ENCODE data around the gene ABCB8. TPM values are rescaled to one million over a fixed set of nuclear protein-coding genes. Genes with fewer than 3 reads are reported as not detected.

The ABCB8 gene
- total and polyA plus RNA-seq, 9 donors: 6.1 to 45.2 (median 26.3) TPM

DNA sequence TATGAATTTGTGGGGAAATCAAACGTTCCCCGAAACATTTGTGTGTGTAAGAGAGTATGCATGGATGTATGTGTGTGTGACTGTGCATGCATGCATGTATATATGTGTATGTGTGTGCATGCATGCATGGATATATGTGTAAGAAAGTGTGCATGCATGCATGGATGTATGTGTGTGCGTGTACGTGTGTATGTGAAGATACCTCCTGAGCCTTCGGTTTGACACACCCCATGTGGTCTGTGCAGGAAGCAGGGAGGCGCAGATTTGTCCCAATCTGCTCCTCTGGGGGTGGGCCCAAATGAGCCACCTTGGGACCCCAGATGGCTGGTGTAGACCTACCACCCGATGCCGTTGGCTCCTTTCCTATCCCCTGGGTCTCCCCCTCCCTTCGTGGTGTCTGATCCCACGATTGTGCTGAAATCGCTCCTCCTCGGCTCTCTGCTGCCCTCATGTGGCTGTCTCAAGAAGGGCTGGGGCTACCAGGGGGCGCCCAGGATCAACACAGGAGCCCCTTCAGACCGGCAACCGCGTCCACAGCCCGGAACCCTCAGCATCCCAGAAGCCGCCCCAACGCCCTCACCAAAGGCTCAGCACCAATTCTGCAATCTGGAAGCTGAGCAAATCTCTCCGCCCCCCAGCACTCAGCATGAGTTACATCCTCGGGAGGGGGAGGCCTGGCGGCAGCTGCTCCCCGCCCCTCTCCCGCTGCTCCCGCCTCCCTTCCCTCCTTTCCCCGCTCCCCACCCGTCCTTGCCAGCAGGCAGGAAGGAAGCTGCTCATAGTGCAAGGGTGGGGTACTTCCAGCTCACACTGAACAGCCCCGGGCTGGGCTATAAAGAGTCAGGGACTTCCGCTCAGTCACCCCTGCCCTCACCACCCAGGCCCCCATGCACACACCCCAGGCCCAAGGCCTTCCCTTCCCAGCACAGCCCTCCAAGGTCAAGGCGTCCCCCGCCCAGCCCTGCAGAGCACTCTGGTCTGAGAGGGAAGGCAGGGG is 39.7 kb upstream of the ABCB8 start:
- no peak overlapping the region for H3K4me3 ChIP-seq
- no peaks in the 10 kb centered on the region for H3K9me3 ChIP-seq
- TF ChIP-seq, protein P1, sequence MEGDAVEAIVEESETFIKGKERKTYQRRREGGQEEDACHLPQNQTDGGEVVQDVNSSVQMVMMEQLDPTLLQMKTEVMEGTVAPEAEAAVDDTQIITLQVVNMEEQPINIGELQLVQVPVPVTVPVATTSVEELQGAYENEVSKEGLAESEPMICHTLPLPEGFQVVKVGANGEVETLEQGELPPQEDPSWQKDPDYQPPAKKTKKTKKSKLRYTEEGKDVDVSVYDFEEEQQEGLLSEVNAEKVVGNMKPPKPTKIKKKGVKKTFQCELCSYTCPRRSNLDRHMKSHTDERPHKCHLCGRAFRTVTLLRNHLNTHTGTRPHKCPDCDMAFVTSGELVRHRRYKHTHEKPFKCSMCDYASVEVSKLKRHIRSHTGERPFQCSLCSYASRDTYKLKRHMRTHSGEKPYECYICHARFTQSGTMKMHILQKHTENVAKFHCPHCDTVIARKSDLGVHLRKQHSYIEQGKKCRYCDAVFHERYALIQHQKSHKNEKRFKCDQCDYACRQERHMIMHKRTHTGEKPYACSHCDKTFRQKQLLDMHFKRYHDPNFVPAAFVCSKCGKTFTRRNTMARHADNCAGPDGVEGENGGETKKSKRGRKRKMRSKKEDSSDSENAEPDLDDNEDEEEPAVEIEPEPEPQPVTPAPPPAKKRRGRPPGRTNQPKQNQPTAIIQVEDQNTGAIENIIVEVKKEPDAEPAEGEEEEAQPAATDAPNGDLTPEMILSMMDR (IDR thresholded peaks at IDR 0.05): peak; percentile 61 to 87 (median 77)
- TF ChIP-seq POLR2A (IDR thresholded peaks at IDR 0.05) (no peak), EP300 (IDR thresholded peaks at IDR 0.05) (no peak)
- H3K36me3 ChIP-seq: no peaks in the 10 kb centered on the region
- H3K27ac ChIP-seq: peak overlapping the region in 1 of 2 donors; percentile 13
- peaks cover 5% of the 10 kb centered on the region for H3K4me1 ChIP-seq (ENCODE audit: insufficient read depth)
- DNase-seq: peak in 4 of 5 donors; percentile 72 to 79 (median 77)
- intact Hi-C loops (cut with DNase I): loop anchor here (5.0 kb wide), 1 partner anchor 91 kb away; no protein-coding TSS in a partner anchor
- WGBS, 3 donors: 6 to 10% (median 7%) methylated on average over 31 of the region's 31 CpGs
- no peaks in the 10 kb centered on the region for H3K27me3 ChIP-seq

DNA sequence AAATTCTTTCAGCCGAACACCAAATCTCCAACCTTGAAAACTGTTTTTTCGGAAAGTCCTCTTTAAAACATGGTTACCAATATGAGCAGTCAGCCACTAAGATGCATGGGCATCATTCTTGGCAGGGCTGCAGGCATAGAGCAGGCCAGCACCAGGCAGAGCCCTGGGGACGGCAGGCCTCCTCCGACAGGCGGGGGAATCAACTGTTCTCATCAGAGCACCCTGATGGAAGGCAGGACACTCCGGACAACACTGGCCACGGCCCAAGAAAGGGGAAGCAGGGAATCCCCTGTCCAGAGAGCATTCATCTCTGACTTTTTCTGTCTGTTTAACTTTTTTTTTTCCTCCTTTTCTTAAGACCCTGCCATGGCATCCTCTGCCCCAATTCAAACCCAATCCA is 38.8 kb upstream of the ABCB8 start:
- DNase-seq: no peak
- 30 to 41% (median 33%) methylated on average over 7 of the region's 7 CpGs for WGBS, 3 donors
- Histone ChIP-seq H3K36me3 (no peaks in the 10 kb centered on the region), H3K27me3 (no peaks in the 10 kb centered on the region), H3K4me1 (ENCODE audit: insufficient read depth) (peaks cover 5% of the 10 kb centered on the region), H3K27ac (peak overlapping the region in 1 of 2 donors; percentile 13), H3K9me3 (no peaks in the 10 kb centered on the region), H3K4me3 (no peak overlapping the region)
- no peak for TF ChIP-seq POLR2A (IDR thresholded peaks at IDR 0.05)
- TF ChIP-seq, protein P1 (IDR thresholded peaks at IDR 0.05): no peak
- TF ChIP-seq EP300 (IDR thresholded peaks at IDR 0.05): no peak
- intact Hi-C loops (cut with DNase I): loop anchor here (5.0 kb wide), 1 partner anchor 92 kb away; no protein-coding TSS in a partner anchor

DNA sequence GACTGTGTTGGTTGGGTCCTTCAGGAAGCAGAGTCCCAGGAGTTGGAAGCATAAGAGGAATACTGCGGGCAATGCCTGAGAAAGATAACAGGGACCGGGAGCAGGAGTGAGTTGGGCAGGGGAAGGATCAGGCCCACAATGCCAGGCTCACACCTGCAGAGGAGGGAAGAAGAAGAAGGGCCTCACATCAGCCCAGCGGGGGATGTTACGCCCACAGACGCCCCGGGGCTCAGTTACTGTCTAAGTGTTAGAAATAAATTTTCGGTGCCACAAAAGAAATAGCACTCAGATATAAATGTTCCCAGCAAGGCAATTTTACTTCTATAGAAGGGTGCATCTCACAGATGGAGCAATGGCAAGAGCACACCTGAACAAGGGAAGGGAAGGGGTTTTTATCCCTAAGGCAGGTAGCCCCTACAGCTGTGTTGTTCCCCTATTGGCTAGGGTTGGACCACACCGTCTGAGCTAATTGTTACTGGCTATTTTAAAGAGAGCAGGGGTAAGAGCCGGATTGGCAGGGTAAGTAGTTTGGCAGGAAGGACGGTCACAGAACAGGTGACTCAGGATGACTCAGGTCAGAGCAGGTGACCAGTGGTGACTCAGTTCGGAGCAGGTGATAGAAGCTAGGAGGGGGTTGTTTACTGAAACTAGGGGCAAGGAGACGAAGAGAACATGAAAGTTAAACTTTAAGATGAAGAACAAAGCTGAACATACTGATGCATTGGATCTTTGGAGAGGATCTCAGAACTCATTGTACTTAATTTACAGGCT is 37.6 kb upstream of the ABCB8 start, which contains the start of gene NOS3:
TSS of gene NOS3 (plus strand) at position 602 of the 771 bp plus-strand sequence. CDS start 2,787 bp downstream, outside the sequence.
- H3K4me3 ChIP-seq: no peak within 1 kb of the TSS
- H3K27ac ChIP-seq: no peak within 1 kb of the TSS
- 88 to 96% (median 93%) methylated on average over 12 of the region's 12 CpGs for WGBS, 3 donors
- TF ChIP-seq, protein P1 (IDR thresholded peaks at IDR 0.05): no peak
- TF ChIP-seq EP300 (IDR thresholded peaks at IDR 0.05) (no peak), POLR2A (IDR thresholded peaks at IDR 0.05) (no peak)
- DNase-seq: no peak
- peaks cover 5% of the 10 kb centered on the region for H3K4me1 ChIP-seq (ENCODE audit: insufficient read depth)
- intact Hi-C loops (cut with DNase I): no loop called here
- H3K27me3 ChIP-seq: no peaks in the 10 kb centered on the region
- H3K9me3 ChIP-seq: no peaks in the 10 kb centered on the region
- no peaks in the 10 kb centered on the region for H3K36me3 ChIP-seq

DNA sequence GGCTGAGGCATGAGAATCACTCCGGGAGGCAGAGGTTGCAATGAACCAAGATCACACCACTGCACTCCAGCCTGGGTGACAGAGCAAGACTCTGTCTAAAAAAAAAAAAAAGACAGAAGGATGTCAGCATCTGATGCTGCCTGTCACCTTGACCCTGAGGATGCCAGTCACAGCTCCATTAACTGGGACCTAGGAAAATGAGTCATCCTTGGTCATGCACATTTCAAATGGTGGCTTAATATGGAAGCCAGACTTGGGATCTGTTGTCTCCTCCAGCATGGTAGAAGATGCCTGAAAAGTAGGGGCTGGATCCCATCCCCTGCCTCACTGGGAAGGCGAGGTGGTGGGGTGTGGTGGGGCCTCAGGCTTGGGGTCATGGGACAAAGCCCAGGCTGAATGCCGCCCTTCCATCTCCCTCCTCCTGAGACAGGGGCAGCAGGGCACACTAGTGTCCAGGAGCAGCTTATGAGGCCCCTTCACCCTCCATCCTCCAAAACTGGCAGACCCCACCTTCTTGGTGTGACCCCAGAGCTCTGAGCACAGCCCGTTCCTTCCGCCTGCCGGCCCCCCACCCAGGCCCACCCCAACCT is 36.1 kb upstream of the ABCB8 start:
- Histone ChIP-seq H3K36me3 (no peaks in the 10 kb centered on the region), H3K27ac (no peak overlapping the region), H3K4me1 (ENCODE audit: insufficient read depth) (peaks cover 5% of the 10 kb centered on the region), H3K9me3 (no peaks in the 10 kb centered on the region), H3K4me3 (no peak overlapping the region), H3K27me3 (no peaks in the 10 kb centered on the region)
- no peak for DNase-seq
- intact Hi-C loops (cut with DNase I): no loop called here
- WGBS, 3 donors: 82 to 87% (median 85%) methylated on average over 6 of the region's 6 CpGs
- TF ChIP-seq POLR2A (IDR thresholded peaks at IDR 0.05): no peak
- TF ChIP-seq EP300 (IDR thresholded peaks at IDR 0.05): no peak
- TF ChIP-seq, protein P1 (IDR thresholded peaks at IDR 0.05): no peak
